NCI-H1417 treated with DMSO at 0.1 percent for 48 hours (cell line): ENCODE measurements around the gene CMTM3.

ENCODE experiments used
- DNase-seq: peaks from one replicate; lab custom pipeline; 2025; lab: John Stamatoyannopoulos, UW

The CMTM3 gene

GRCh38 chr16:66662445-66663194 lies 58.1 kb downstream of the CMTM3 start:
- DNase-seq: no peak
